ENCODE data around the gene DEDD2.
"Not testable (repeated sequence)": the region's sequence is repeated elsewhere in the genome, so short reads cannot be mapped to it uniquely, and the experiment has no call there.

The DEDD2 gene

GRCh38 chr19:42217520-42218437 lies at the start of gene DEDD2:
DEDD2 (minus strand) TSS chr19:42217677; CDS start chr19:42217007, 670 bp downstream.
- peak; percentile 42 to 99 (median 92) for DNase-seq

DNA sequence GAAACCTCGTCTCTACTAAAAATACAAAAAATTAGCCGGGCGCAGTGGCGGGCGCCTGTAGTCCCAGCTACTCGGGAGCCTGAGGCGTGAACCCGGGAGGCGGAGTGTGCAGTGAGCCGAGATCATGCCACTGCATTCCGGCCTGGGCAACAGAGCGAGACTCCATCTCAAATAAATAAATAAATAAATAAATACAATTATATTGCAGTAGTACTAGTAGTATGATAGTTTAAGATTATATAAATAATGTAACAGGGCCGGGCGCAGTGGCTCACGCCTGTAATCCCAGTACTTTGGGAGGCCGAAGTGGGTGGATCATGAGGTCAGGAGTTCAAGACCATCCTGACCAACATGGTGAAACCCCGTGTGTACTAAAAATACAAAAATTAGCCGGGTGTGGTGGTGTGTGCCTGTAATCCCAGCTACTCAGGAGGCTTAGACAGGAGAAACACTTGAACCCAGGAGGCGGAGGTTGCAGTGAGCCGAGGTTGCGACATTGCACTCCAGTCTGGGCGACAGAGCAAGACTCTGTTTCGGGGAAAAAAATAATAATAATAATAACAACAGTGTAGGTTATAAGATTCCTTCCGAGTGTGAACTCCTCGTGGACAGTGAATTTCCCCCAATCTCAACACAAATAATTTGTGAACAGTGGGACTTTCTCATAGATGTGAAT lies 49.6 kb upstream of the DEDD2 start:
- not testable (repeated sequence) for DNase-seq

GRCh38 chr19:42266105-42266504 lies 48.6 kb upstream of the DEDD2 start:
- not testable (repeated sequence) for DNase-seq

DNA sequence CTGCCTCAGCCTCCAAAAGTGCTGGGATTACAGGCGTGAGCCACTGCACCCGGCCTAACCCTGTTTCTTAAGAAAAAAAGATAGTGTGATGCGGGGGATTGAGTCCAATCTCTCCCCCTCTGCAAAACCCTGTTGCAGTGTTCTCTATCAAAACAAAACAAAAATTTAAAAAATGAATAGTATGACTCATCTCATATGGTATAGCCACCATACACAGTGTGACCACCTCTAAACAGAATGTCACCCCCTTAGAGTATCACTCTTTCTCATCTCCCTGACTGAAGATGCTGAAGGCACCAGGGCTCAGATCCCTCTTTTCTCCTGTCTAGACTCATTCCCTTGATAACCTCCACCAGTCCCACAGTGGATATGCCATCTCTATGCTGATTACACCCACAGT lies 44.3 kb upstream of the DEDD2 start:
- DNase-seq: no peak

- not testable (repeated sequence) for DNase-seq
Observed at GRCh38 chr19:42257842-42258241, 40.4 kb upstream of the DEDD2 start.

DNA sequence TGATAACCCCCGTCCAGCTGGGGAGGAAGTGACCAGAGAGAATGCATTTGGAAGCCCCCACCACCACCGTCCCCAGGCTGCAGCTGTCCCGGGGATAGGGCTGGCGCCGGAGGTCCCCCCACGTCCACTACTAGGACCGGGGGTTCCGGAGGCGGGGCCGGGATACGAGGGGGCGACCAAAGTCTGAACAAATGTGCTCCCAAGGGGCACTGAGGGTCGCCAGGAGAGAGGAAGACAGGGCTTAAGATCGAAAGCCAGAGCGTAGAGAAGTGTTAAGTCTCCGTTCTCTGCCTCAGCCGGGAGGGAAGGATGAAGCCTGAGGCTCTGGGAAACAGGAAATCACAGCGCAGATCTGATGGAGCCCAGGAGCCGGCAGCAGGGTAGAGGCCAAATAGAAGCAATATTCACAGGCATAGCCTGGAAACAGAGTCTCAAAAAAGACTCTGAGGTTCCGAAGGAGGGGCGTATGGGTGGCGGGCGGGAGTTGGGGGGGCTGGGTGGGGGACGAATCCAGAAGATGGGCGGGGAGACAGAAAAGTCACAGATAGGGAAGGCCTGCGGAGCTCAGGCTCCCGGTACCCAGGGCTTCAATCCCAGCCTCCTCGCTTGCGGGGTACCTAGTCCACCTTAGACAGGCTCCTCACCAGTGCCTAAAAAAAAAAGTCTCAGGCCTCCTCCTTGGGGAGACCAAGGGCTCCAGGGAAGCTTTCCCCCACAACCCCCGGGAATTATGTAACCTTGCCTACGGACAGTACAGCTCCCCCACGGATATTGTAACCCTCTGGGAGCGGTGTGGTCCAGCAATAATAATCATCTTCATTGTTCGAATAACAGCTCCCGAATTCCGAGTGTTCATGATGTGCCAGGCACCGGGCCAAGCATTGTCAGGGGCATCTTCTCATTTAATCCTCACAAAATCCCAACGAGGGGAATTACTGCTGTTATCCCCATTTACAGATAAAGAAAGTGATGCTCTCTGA lies 38.6 kb upstream of the DEDD2 start:
- peak in 40 of 56 donors; percentile 15 to 79 (median 52) for DNase-seq

GRCh38 chr19:42254850-42255765 lies 37.6 kb upstream of the DEDD2 start, which contains the start of gene ERF:
ERF (minus strand) TSS chr19:42255128; CDS start chr19:42254999, 129 bp downstream.
- DNase-seq: peak in 55 of 56 donors; percentile 47 to 97 (median 89)

GRCh38 chr19:42254089-42254849 lies 36.8 kb upstream of the DEDD2 start:
- peak in 50 of 56 donors; percentile 17 to 89 (median 70) for DNase-seq

- peak in 37 of 56 donors; percentile 23 to 73 (median 59) for DNase-seq
Observed at GRCh38 chr19:42253245-42254088, 36.0 kb upstream of the DEDD2 start.

DNA sequence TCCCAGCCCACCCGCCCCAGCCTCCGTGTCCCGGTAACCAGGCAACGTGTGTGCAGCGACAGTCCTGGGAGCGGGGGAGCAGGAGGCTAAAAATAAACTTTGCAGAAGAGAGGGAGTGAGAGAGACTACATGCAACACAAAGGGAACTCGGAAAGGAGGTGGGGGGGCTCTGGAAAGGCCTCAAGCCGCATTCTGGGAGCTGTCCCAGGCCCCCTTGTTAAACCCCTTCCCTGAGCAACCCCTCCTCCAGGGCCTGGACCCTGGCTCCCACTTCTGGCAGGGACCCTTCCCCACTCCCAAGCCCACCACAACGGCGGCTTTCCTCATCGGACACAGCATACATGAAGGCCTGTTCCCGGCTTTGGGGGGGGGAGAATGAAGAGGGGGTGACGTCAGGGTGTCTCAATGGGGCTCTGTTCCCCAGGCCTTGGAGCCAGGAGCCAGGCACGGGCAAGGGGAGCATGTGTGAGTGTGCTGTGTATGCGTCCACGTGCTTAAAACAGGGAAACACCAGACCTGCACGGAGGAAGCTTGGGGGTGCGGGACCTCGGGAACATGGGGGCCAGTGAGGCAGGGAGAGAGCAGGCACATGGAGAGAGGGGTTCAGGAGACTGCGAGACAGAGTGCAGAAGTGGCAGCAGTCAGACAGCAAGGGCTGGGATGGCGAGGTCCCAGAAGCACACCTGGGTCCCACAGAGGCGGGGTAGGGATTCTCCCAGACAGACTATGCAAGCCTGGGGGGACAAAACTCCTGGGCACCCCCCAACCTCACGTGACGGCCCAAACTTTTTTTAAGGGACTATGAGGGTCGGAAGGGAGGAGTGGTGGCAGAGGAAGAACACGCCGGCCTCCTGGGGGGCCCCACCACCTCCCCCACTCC lies 35.1 kb upstream of the DEDD2 start:
- DNase-seq: peak in 55 of 56 donors; percentile 53 to 94 (median 83)

DNA sequence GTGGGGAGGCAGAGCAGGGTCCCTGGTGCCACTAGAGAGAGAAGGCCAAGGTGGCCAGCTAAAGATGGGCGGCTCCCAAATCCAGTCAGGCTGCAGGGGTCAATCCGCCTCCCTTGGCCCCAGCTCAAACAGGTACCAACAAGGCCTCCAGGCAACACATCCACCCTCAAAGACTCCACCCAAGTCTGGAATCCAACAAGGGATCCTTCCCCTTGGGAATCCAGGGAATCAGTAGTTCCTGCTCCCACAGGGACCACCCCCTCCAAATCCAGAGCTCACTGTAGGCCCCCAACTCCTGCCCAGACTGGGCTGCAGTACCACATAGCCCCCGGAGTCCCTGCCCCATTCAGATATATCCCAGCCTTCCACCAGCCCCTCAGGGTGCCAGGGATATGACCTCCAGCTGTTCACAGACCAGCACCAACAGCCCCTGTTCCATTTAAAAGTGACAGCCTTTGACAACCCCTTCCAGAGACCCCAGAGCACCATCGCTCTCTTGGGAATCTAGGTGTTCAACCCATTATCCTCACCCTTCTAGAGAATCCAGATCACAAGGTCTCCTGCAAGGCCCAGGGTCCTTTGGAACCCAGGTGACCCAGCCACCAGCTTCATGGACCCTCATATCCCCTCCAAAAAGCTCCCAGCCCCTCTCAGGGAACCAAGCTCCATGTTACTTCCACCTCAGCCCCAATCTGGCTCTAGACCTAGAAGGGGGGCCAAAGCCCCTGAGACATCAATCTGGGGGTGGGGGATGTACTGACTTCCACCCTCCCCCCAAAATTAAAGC lies 34.3 kb upstream of the DEDD2 start:
- peak in 1 of 56 donors; percentile 63 for DNase-seq

GRCh38 chr19:42250666-42251531 lies 33.4 kb upstream of the DEDD2 start:
- peak in 40 of 56 donors; percentile 15 to 77 (median 46) for DNase-seq

DNA sequence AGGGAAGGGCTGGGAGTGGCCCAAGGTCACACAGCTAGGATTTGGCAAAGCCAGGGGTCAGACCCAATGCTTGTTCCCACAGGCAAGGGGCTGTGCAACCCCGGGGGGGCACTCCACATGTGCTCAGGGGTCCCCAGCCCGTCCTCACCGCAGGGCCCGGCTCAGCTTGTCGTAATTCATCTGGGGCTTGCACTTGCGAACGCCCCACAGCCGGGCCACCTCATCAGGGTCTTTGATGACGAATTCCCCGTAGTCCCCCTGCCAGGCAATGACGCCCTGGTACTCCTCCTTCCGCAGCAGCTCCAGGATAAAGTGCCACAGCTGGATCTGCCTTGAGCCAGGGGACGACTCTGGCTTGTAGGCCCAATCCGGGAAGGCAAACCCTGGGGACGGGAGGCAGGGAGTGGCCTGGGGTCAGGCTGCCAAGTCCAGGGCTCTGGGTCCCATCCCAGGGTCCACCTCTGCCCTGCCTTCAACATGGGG lies 32.7 kb upstream of the DEDD2 start:
- DNase-seq: peak in 3 of 56 donors; percentile 32 to 61 (median 53)

DNA sequence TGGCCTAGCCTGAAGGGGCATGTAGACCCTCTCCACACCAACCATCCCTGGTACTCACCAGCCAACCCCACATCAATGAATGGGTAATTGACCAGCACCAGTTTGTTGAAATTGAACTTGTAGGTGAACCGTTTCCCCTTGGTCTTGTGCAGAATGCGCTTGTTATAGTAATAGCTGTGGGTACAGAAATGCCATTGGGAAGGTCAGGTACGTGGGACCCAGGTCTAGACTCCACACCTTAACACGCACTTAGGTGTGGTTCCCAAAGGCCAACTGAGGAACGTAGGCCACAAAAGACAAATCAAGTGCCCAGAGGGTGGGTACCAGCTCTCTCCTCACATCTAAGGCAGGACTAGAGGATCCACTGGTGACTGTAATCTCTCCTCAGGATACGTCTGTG lies 32.3 kb upstream of the DEDD2 start:
- no peak for DNase-seq

Measured in amygdala (tissue), 56 donors.